Measurements from ENCODE around the gene DNAH9.

The DNAH9 gene

GRCh38 chr17:11598274-11599221, at the start of gene DNAH9:
Gene DNAH9 (plus strand): TSS chr17:11598470. CDS start chr17:11598499, 29 bp downstream.
- peak in 1 of 2 donors; percentile 0 for DNase-seq

GRCh38 chr17:11550431-11550830, 47.8 kb upstream of the DNAH9 start:
- DNase-seq, result no peak

GRCh38 chr17:11551442-11551841, 46.8 kb upstream of the DNAH9 start:
- no peak for DNase-seq

GRCh38 chr17:11553135-11553534, 45.1 kb upstream of the DNAH9 start:
- DNase-seq, result no peak

- no peak for DNase-seq
Measured at GRCh38 chr17:11554042-11554441, 44.2 kb upstream of the DNAH9 start.

GRCh38 chr17:11554542-11554941, 43.7 kb upstream of the DNAH9 start:
- DNase-seq, result no peak

GRCh38 chr17:11555530-11555929, 42.7 kb upstream of the DNAH9 start:
- DNase-seq, result no peak

- DNase-seq, result no peak
Measured at GRCh38 chr17:11557727-11558452, 40.4 kb upstream of the DNAH9 start.

- DNase-seq, result no peak
Measured at GRCh38 chr17:11558681-11559234, 39.5 kb upstream of the DNAH9 start.

- DNase-seq, result no peak
Measured at GRCh38 chr17:11559601-11560000, 38.7 kb upstream of the DNAH9 start.

GRCh38 chr17:11561281-11561680, 37.0 kb upstream of the DNAH9 start:
- no peak for DNase-seq

GRCh38 chr17:11561702-11562101, 36.6 kb upstream of the DNAH9 start:
- no peak for DNase-seq

GRCh38 chr17:11564589-11565380, 33.5 kb upstream of the DNAH9 start:
- DNase-seq, result no peak

GRCh38 chr17:11565591-11565990, 32.7 kb upstream of the DNAH9 start:
- DNase-seq, result no peak

- no peak for DNase-seq
Measured at GRCh38 chr17:11578998-11579397, 19.3 kb upstream of the DNAH9 start.

- DNase-seq, result no peak
Measured at GRCh38 chr17:11580677-11581076, 17.6 kb upstream of the DNAH9 start.

GRCh38 chr17:11582217-11582616, 16.1 kb upstream of the DNAH9 start:
- no peak for DNase-seq

GRCh38 chr17:11583306-11583992, 14.8 kb upstream of the DNAH9 start:
- no peak for DNase-seq

GRCh38 chr17:11589716-11590115, 8.6 kb upstream of the DNAH9 start:
- no peak for DNase-seq

GRCh38 chr17:11601661-11602060, 3.4 kb downstream of the DNAH9 start:
- no peak for DNase-seq

GRCh38 chr17:11608396-11608795, 10.1 kb downstream of the DNAH9 start:
- DNase-seq, result no peak

GRCh38 chr17:11610999-11611566, 12.8 kb downstream of the DNAH9 start:
- DNase-seq, result no peak

Measured in CD4-positive, alpha-beta T cell treated with Interleukin-1 beta for 1 hour (primary cell).